Measurements from ENCODE around the gene DHX16. TPM values are rescaled to one million over a fixed set of nuclear protein-coding genes. Genes with fewer than 3 reads are reported as not detected.
"Not testable (repeated sequence)": the region's sequence is repeated elsewhere in the genome, so short reads cannot be mapped to it uniquely, and the experiment has no call there.

DHX16 gene
- total RNA-seq, 5 donors from 2014 or later (not counting 1 experiment from before 2014, with no cell fraction given) = 29.0 to 51.9 (median 46.2) TPM

GRCh38 chr6:30719356-30719755, 46.5 kb upstream of the DHX16 start:
- WGBS (ENCODE audit: insufficient coverage) = 44% methylated on average over 4 of the region's 8 CpGs
- H3K27ac ChIP-seq (ENCODE audit: low read length) = peak overlapping the region; percentile 39
- ATAC-seq (replicated peaks in 1 of 4) (no peak), DNase-seq (no peak)
- H3K4me3 Mint-ChIP-seq = peak overlapping the region; percentile 95 to 99 (median 99)
- CTCF ChIA-PET = interaction anchor here in 1 of 2 donors (9.1 kb wide), 1 partner anchor 40 kb away, joined by 254 read pairs; no protein-coding TSS in a partner anchor
- no peaks in the 10 kb centered on the region for H3K9me3 Mint-ChIP-seq
- H3K27ac Mint-ChIP-seq = peak overlapping the region; percentile 91 to 95
- H3K27me3 Mint-ChIP-seq = no peaks in the 10 kb centered on the region
- H3K36me3 Mint-ChIP-seq = peaks cover 30% of the 10 kb centered on the region
- peaks cover 65 to 71% (median 69%) of the 10 kb centered on the region in 3 donors for H3K4me1 Mint-ChIP-seq
- H3K4me1 ChIP-seq (ENCODE audit: control insufficient read depth in 1 of 2, extremely low read depth in 1 of 2, insufficient read depth in 2 of 2, low read length in 2 of 2) = peaks cover 19 to 56% of the 10 kb centered on the region in 2 experiments
- H3K9me3 ChIP-seq = no peaks in the 10 kb centered on the region
- POLR2A ChIA-PET = no interaction called here
- peak overlapping the region; percentile 94 to 99 for H3K4me3 ChIP-seq (ENCODE audit: control insufficient read depth in 1 of 2, extremely low read depth in 1 of 2, low read length in 1 of 2)
- no peaks in the 10 kb centered on the region for H3K27me3 ChIP-seq (replicated peaks in 1 of 2; ENCODE audit: control insufficient read depth in 2 of 2, extremely low read depth in 1 of 2, insufficient read depth in 2 of 2, low read length in 1 of 2)
- peaks cover 4 to 25% of the 10 kb centered on the region in 2 donors for H3K36me3 ChIP-seq (ENCODE audit: control insufficient read depth in 2 of 2, extremely low read depth in 1 of 2, insufficient read depth in 1 of 2, low read length in 1 of 2)

- 95% methylated on average over 3 of the region's 37 CpGs for WGBS (ENCODE audit: insufficient coverage)
- Histone ChIP-seq H3K4me1 (ENCODE audit: control insufficient read depth in 1 of 2, extremely low read depth in 1 of 2, insufficient read depth in 2 of 2, low read length in 2 of 2) (peaks cover 19 to 45% of the 10 kb centered on the region in 2 experiments), H3K27ac (ENCODE audit: low read length) (peak overlapping the region; percentile 55), H3K36me3 (ENCODE audit: control insufficient read depth in 2 of 2, extremely low read depth in 1 of 2, insufficient read depth in 1 of 2, low read length in 1 of 2) (peaks cover 4 to 24% of the 10 kb centered on the region in 2 donors), H3K4me3 (ENCODE audit: control insufficient read depth in 1 of 2, extremely low read depth in 1 of 2, low read length in 1 of 2) (peak overlapping the region; percentile 67 to 71)
- not testable (repeated sequence) for H3K27me3 ChIP-seq (replicated peaks in 1 of 2; ENCODE audit: control insufficient read depth in 2 of 2, extremely low read depth in 1 of 2, insufficient read depth in 2 of 2, low read length in 1 of 2); H3K9me3 Mint-ChIP-seq; ATAC-seq (replicated peaks in 1 of 4); DNase-seq; H3K9me3 ChIP-seq; H3K27me3 Mint-ChIP-seq
- Mint-ChIP-seq H3K4me1 (peaks cover 53 to 63% (median 56%) of the 10 kb centered on the region in 3 donors), H3K36me3 (peaks cover 28% of the 10 kb centered on the region), H3K4me3 (peak overlapping the region; percentile 95 to 99 (median 97)), H3K27ac (peak overlapping the region; percentile 99)
- CTCF ChIA-PET = interaction anchor here (0.7 to 9.1 kb wide), 5 partner anchors 13 to 103 kb away, joined by 3 to 254 read pairs (median 4); no protein-coding TSS in a partner anchor
- POLR2A ChIA-PET = interaction anchor here (0.6 to 1.2 kb wide), 4 partner anchors 39 to 103 kb away, joined by 3 to 14 read pairs (median 4); no protein-coding TSS in a partner anchor
Observed at GRCh38 chr6:30717845-30718720, 45.3 kb upstream of the DHX16 start.

DNA sequence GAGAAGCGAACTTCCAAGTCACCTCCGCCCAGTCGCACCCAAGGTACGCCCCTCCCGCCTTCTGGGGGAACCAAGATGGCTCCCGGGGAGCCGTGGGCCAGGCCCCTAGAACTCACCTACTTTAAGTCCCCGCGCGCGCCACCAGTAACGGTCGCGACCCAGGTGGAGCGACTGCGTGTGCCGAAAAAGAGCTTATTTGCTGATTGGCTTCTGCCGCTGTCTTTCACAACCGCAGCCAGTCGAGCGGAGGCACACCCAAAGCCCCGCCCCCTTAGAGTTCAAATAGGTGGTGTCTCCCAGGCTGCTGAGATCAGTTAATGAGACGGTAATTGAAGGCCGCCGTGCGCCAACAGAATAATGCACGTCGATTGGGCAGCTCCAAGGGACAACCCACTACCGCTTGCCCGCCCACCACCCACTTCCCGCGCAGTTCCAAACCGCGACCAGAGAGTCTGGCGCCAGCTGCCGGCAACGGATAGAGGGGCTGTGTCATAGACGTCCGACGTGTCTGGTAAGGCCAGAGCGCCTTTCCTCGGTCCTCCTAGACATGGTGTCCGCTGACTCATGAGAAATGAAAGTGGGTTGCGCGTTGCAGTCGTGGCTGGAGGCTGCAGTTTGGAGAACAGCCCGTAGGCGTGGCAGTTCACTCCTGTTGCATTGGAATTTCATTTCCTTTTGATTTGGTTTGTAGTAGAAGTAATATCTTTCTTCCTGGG, 44.5 kb upstream of the DHX16 start, which contains the start of gene MDC1:
Gene MDC1, minus strand, starts transcription at position 153 of the 716 bp plus-strand sequence. CDS start 2,106 bp downstream, outside the sequence.
- Histone ChIP-seq H3K27ac (ENCODE audit: low read length) (peak within 1 kb of the TSS; percentile 93), H3K27me3 (replicated peaks in 1 of 2; ENCODE audit: control insufficient read depth in 2 of 2, extremely low read depth in 1 of 2, insufficient read depth in 2 of 2, low read length in 1 of 2) (no peaks in the 10 kb centered on the region), H3K9me3 (no peaks in the 10 kb centered on the region), H3K4me3 (ENCODE audit: control insufficient read depth in 1 of 2, extremely low read depth in 1 of 2, low read length in 1 of 2) (peak within 1 kb of the TSS; percentile 69 to 71), H3K36me3 (ENCODE audit: control insufficient read depth in 2 of 2, extremely low read depth in 1 of 2, insufficient read depth in 1 of 2, low read length in 1 of 2) (peaks cover under 1 to 24% of the 10 kb centered on the region in 2 donors), H3K4me1 (ENCODE audit: control insufficient read depth in 1 of 2, extremely low read depth in 1 of 2, insufficient read depth in 2 of 2, low read length in 2 of 2) (peaks cover 17 to 38% of the 10 kb centered on the region in 2 experiments)
- Mint-ChIP-seq H3K4me3 (peak within 1 kb of the TSS; percentile 95 to 98 (median 97)), H3K9me3 (no peaks in the 10 kb centered on the region), H3K27me3 (no peaks in the 10 kb centered on the region), H3K36me3 (peaks cover 29% of the 10 kb centered on the region), H3K27ac (peak within 1 kb of the TSS; percentile 99), H3K4me1 (peaks cover 51 to 63% (median 53%) of the 10 kb centered on the region in 3 donors)
- POLR2A ChIA-PET = interaction anchor here (0.6 to 1.2 kb wide), 9 partner anchors 29 to 185 kb away, joined by 3 to 14 read pairs (median 3); no protein-coding TSS in a partner anchor
- peak; percentile 75 to 78 (median 77) for ATAC-seq (replicated peaks in 1 of 4)
- CTCF ChIA-PET = interaction anchor here (0.6 to 9.1 kb wide), 9 partner anchors 14 to 824 kb away, joined by 3 to 254 read pairs (median 3); partner anchors contain the start of gene DHX16 (in 1 of the 2)
- WGBS (ENCODE audit: insufficient coverage) = under 1% methylated on average over 46 of the region's 48 CpGs
- DNase-seq = peak; percentile 92 to 100 (median 99)

DNA sequence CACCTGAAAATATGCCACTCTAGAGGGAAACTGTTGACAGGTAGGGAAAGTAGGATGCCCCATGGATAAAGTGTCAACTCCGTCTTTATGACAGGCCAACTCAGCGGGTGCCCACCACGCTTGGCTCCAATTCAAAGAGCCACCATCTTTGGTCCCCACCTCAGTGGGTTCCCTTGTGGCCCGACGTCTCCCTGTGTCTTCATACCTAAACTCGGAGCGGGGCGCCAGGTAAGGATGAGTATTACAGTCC, 44.0 kb upstream of the DHX16 start:
- Mint-ChIP-seq H3K9me3 (no peaks in the 10 kb centered on the region), H3K27me3 (no peaks in the 10 kb centered on the region), H3K36me3 (peaks cover 34% of the 10 kb centered on the region), H3K27ac (peak overlapping the region; percentile 99), H3K4me3 (peak overlapping the region; percentile 95 to 98 (median 97)), H3K4me1 (peaks cover 53 to 63% (median 54%) of the 10 kb centered on the region in 3 donors)
- H3K36me3 ChIP-seq (ENCODE audit: control insufficient read depth in 2 of 2, extremely low read depth in 1 of 2, insufficient read depth in 1 of 2, low read length in 1 of 2) = peaks cover 0 to 27% of the 10 kb centered on the region in 2 donors
- H3K27ac ChIP-seq (ENCODE audit: low read length) = peak overlapping the region; percentile 93
- H3K4me1 ChIP-seq (ENCODE audit: control insufficient read depth in 1 of 2, extremely low read depth in 1 of 2, insufficient read depth in 2 of 2, low read length in 2 of 2) = peaks cover 14 to 38% of the 10 kb centered on the region in 2 experiments
- no peaks in the 10 kb centered on the region for H3K9me3 ChIP-seq
- ChIA-PET POLR2A (interaction anchor here in 1 of 2 donors (0.7 to 1.2 kb wide), 6 partner anchors 28 to 184 kb away, joined by 3 to 14 read pairs (median 4); no protein-coding TSS in a partner anchor), CTCF (interaction anchor here (0.6 to 9.1 kb wide), 9 partner anchors 14 to 824 kb away, joined by 3 to 254 read pairs (median 3); partner anchors contain the start of gene DHX16 (in 1 of the 2))
- WGBS (ENCODE audit: insufficient coverage) = 7% methylated on average over 5 of the region's 8 CpGs
- no peak for ATAC-seq (replicated peaks in 1 of 4)
- no peaks in the 10 kb centered on the region for H3K27me3 ChIP-seq (replicated peaks in 1 of 2; ENCODE audit: control insufficient read depth in 2 of 2, extremely low read depth in 1 of 2, insufficient read depth in 2 of 2, low read length in 1 of 2)
- H3K4me3 ChIP-seq (ENCODE audit: control insufficient read depth in 1 of 2, extremely low read depth in 1 of 2, low read length in 1 of 2) = peak overlapping the region; percentile 69 to 71
- DNase-seq = no peak

DNA sequence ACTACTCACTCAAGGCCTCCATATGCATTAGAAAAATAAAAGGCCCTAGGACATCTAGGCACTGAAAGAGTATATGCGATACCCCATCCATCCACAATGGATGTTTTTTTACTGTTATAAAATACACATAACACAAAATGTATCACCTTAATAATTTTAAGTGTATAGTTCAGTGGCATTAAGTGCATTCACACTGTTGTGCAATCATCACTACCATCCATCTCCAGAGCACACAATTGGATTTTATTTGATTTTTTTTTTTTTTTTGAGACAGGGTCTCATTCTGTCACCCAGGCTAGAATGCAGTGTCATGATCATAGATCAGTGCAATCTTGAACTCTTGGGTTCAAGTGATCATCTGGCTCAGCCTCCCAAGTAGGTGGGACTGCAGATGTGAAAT, 41.5 kb upstream of the DHX16 start:
- WGBS (ENCODE audit: insufficient coverage) = no CpG with 5 or more reads among the region's 1 CpG
- Mint-ChIP-seq H3K9me3 (no peaks in the 10 kb centered on the region), H3K4me3 (no peak overlapping the region), H3K4me1 (peaks cover 44 to 56% (median 47%) of the 10 kb centered on the region in 3 donors), H3K27me3 (no peaks in the 10 kb centered on the region), H3K36me3 (peaks cover 48% of the 10 kb centered on the region), H3K27ac (no peak overlapping the region)
- Histone ChIP-seq H3K4me3 (ENCODE audit: control insufficient read depth in 1 of 2, extremely low read depth in 1 of 2, low read length in 1 of 2) (no peak overlapping the region), H3K36me3 (ENCODE audit: control insufficient read depth in 2 of 2, extremely low read depth in 1 of 2, insufficient read depth in 1 of 2, low read length in 1 of 2) (peaks cover 0 to 45% of the 10 kb centered on the region in 2 donors), H3K9me3 (no peaks in the 10 kb centered on the region), H3K27ac (ENCODE audit: low read length) (no peak overlapping the region), H3K27me3 (replicated peaks in 1 of 2; ENCODE audit: control insufficient read depth in 2 of 2, extremely low read depth in 1 of 2, insufficient read depth in 2 of 2, low read length in 1 of 2) (no peaks in the 10 kb centered on the region), H3K4me1 (ENCODE audit: control insufficient read depth in 1 of 2, extremely low read depth in 1 of 2, insufficient read depth in 2 of 2, low read length in 2 of 2) (peaks cover 6 to 30% of the 10 kb centered on the region in 2 experiments)
- ATAC-seq (replicated peaks in 1 of 4) (no peak), DNase-seq (no peak)
- ChIA-PET CTCF (no interaction called here), POLR2A (no interaction called here)

Measured in T-cell (primary cell).